Measurements from ENCODE around the gene ABCB11. TPM values are rescaled to one million over a fixed set of nuclear protein-coding genes. Genes with fewer than 3 reads are reported as not detected.

ABCB11 gene
- under 1 TPM in 2 of 5 donors, not detected in 3; 0.18 to 0.58 TPM for total RNA-seq
- polyA plus RNA-seq, result not detected
- long read RNA-seq, donor 1, result 0 reads
- long read RNA-seq, donor 2, result 0 reads
- long read RNA-seq, donor 3, result 0 reads
- long read RNA-seq, donor 4, result 0 reads
- long read RNA-seq, donor 5, result 0 reads
- long read RNA-seq, donor 6, result 0 reads
- long read RNA-seq, donor 7, result 0 reads
- long read RNA-seq, donor 8, result 0 reads
- long read RNA-seq, donor 9, result 0 reads
- long read RNA-seq, donor 10, result 0 reads

DNA sequence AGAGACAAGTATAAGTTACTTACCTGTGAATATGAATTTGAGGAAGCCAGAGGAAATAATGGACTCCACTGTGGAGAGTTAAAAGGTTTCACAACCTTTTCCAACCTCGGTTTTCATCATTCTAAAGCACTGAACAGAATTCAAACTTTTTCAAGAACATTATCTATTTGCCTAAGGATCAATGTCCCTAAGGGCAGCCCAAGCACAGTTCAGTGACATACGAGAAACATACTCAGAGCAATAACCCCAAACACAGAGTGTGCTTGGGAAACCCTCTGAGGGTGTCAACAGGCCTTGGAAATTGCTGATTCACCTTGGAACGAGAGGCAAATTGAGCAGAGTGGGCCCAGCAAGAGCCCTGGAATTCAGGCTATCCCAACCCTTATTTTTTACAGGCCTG, at the start of gene ABCB11:
Gene ABCB11 (minus strand): TSS at position 123 of the 400 bp plus-strand sequence. CDS start 13,199 bp downstream, outside the sequence.
- H3K4me3 ChIP-seq, result no peak within 1 kb of the TSS
- DNase-seq, result no peak
- peaks cover 0 to 6% (median 0%) of the 10 kb centered on the region in 4 donors for H3K9me3 ChIP-seq
- H3K36me3 ChIP-seq, result no peaks in the 10 kb centered on the region
- no peaks in the 10 kb centered on the region for H3K27me3 ChIP-seq
- TF ChIP-seq EP300 (IDR thresholded peaks at IDR 0.05) (no peak), POLR2AphosphoS5 (IDR thresholded peaks at IDR 0.05) (no peak), POLR2A (IDR thresholded peaks at IDR 0.05) (no peak)
- TF ChIP-seq, protein P1, sequence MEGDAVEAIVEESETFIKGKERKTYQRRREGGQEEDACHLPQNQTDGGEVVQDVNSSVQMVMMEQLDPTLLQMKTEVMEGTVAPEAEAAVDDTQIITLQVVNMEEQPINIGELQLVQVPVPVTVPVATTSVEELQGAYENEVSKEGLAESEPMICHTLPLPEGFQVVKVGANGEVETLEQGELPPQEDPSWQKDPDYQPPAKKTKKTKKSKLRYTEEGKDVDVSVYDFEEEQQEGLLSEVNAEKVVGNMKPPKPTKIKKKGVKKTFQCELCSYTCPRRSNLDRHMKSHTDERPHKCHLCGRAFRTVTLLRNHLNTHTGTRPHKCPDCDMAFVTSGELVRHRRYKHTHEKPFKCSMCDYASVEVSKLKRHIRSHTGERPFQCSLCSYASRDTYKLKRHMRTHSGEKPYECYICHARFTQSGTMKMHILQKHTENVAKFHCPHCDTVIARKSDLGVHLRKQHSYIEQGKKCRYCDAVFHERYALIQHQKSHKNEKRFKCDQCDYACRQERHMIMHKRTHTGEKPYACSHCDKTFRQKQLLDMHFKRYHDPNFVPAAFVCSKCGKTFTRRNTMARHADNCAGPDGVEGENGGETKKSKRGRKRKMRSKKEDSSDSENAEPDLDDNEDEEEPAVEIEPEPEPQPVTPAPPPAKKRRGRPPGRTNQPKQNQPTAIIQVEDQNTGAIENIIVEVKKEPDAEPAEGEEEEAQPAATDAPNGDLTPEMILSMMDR (IDR thresholded peaks at IDR 0.05), result no peak
- H3K27ac ChIP-seq, result no peak within 1 kb of the TSS
- H3K4me1 ChIP-seq, result peaks cover 0 to 5% (median 0%) of the 10 kb centered on the region in 4 donors
- 72 to 89% (median 79%) methylated on average over 3 of the region's 3 CpGs for WGBS, 5 donors
- intact Hi-C loops (cut with DNase I; ENCODE audit: low total_unique reads), result no loop called here

DNA sequence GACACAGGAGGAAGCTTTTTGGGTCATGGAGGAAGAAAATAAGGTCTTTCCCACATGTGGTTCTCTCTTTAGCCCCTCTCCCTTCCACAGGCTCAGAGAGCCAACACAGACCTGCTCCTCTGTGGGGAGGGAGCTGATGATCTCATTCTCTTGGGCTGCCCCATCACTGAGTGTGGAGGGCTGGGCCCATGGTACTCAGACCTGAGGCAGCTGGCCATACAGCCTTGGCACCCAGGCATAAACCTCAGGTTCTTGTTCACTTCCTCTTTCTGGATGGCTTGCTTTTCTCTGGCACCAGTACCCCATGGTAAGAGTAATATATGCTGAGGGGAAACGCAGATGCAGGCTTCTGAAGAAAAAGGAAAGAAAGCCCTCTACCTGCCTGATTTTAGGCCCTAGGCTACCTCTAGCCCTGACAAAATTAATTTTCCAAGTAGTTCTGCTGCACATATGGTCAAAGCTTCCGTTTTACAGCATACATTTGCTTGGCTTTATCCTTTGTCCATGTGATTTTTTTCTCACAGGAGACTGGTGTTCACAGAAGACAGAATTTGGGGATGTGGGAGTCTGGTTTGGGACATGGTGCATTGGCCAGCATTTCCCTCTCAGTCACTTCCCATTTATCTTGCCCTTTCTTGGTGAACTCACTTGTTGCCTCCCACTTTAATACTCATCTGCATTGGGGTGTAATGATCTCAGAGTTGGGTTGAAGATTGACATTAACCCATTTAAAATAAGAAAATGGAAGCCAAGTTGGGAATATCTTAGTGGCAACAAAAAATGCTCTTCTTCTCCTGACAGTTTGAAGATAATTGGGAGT, 49.3 kb upstream of the ABCB11 start:
- intact Hi-C loops (cut with DNase I; ENCODE audit: low total_unique reads), result no loop called here
- H3K4me1 ChIP-seq, result peaks cover 0 to 6% (median 0%) of the 10 kb centered on the region in 4 donors
- TF ChIP-seq, protein P1 (IDR thresholded peaks at IDR 0.05), result no peak
- TF ChIP-seq EP300 (IDR thresholded peaks at IDR 0.05) (no peak), POLR2A (IDR thresholded peaks at IDR 0.05) (no peak), POLR2AphosphoS5 (IDR thresholded peaks at IDR 0.05) (no peak)
- no peaks in the 10 kb centered on the region for H3K36me3 ChIP-seq
- no peak overlapping the region for H3K4me3 ChIP-seq
- peaks cover 0 to 7% (median 2%) of the 10 kb centered on the region in 4 donors for H3K9me3 ChIP-seq
- H3K27ac ChIP-seq, result no peak overlapping the region
- no peaks in the 10 kb centered on the region for H3K27me3 ChIP-seq
- DNase-seq, result no peak
- WGBS, 5 donors, result 72 to 90% (median 80%) methylated on average over 2 of the region's 2 CpGs

DNA sequence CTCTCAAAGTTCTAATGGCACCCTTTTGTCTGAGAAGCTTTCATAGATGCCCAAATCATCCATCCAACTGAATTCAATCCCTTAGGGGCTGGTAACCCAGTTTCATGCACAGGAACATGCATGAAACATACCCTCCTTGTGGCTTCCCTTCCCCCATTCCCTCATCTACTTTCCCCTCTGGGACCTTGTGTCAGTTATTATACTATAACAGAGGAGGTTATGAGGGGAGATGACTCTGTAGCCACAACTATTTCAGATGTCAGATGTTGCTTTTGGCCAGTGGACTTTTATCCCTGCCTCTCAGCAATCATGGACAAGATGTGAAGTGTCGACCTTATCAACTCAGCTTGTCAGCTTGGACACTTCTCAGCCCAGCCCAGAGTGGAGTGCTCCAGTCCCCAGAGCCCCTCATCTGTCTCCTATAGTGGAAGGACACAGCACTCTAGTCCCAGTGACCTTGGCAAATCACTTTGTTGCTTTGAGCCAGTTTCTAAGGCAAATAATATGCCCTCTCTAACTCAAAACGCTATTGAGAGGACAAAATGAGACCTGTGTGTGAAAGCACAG, 46.6 kb upstream of the ABCB11 start:
- H3K27me3 ChIP-seq, result no peaks in the 10 kb centered on the region
- H3K9me3 ChIP-seq, result no peaks in the 10 kb centered on the region
- no peak overlapping the region for H3K4me3 ChIP-seq
- no peaks in the 10 kb centered on the region for H3K36me3 ChIP-seq
- TF ChIP-seq EP300 (IDR thresholded peaks at IDR 0.05), result no peak
- TF ChIP-seq, protein P1 (IDR thresholded peaks at IDR 0.05), result no peak
- TF ChIP-seq POLR2AphosphoS5 (IDR thresholded peaks at IDR 0.05), result no peak
- intact Hi-C loops (cut with DNase I; ENCODE audit: low total_unique reads), result no loop called here
- H3K27ac ChIP-seq, result no peak overlapping the region
- DNase-seq, result no peak
- peaks cover 0 to 11% (median 0%) of the 10 kb centered on the region in 4 donors for H3K4me1 ChIP-seq
- 30 to 39% (median 31%) methylated on average over 2 of the region's 2 CpGs for WGBS, 5 donors

- TF ChIP-seq EP300 (IDR thresholded peaks at IDR 0.05) (no peak), POLR2AphosphoS5 (IDR thresholded peaks at IDR 0.05) (no peak), POLR2A (IDR thresholded peaks at IDR 0.05) (no peak)
- TF ChIP-seq, protein P1 (IDR thresholded peaks at IDR 0.05), result no peak
- Histone ChIP-seq H3K27ac (no peak overlapping the region), H3K4me1 (peaks cover 0 to 4% (median 0%) of the 10 kb centered on the region in 4 donors), H3K27me3 (no peaks in the 10 kb centered on the region), H3K36me3 (no peaks in the 10 kb centered on the region), H3K4me3 (no peak overlapping the region), H3K9me3 (no peaks in the 10 kb centered on the region)
- DNase-seq, result no peak
- WGBS, 5 donors, result 75 to 78% (median 76%) methylated on average over 9 of the region's 9 CpGs
- intact Hi-C loops (cut with DNase I; ENCODE audit: low total_unique reads), result no loop called here
These were observed 43.0 kb upstream of the ABCB11 start for GRCh38 chr2:169073963-169074751.

Measured in stomach (tissue), 19 donors.